Endothelial cell of umbilical vein (primary cell): ENCODE measurements around the gene SMIM33.

ENCODE experiments used
- CTCF ChIP-seq, 2 donors: IDR thresholded peaks; 1 replicate in 1 of 2; 2 replicates in 1 of 2; pipeline ENCODE4 v1.5.1; 2011; ENCODE audit warnings: low read length in 2 of 2, mild to moderate bottlenecking in 2 of 2, moderate library complexity in 2 of 2, control low read depth in 1 of 2, inconsistent platforms in 1 of 2, low read depth in 1 of 2; ENCODE audit not compliant: insufficient read depth in 1 of 2; ENCODE audit errors: extremely low read depth in 1 of 2
- POLR2A ChIP-seq: IDR thresholded peaks from 2 replicates; pipeline ENCODE4 v1.6.1; 2012; ENCODE audit warnings: low read depth, mild to moderate bottlenecking, control low read depth, low read length
- POLR2AphosphoS5 ChIP-seq: IDR thresholded peaks from 2 replicates; pipeline ENCODE4 v1.6.1; 2012; ENCODE audit warnings: low read depth, mild to moderate bottlenecking, control low read depth, low read length, moderate library complexity; ENCODE audit not compliant: insufficient read depth
- TF ChIP-seq, protein P1 (sequence below): IDR thresholded peaks from 2 replicates; pipeline ENCODE4 v1.6.1; 2011; ENCODE audit not compliant: insufficient read depth, insufficient read length

DNA sequence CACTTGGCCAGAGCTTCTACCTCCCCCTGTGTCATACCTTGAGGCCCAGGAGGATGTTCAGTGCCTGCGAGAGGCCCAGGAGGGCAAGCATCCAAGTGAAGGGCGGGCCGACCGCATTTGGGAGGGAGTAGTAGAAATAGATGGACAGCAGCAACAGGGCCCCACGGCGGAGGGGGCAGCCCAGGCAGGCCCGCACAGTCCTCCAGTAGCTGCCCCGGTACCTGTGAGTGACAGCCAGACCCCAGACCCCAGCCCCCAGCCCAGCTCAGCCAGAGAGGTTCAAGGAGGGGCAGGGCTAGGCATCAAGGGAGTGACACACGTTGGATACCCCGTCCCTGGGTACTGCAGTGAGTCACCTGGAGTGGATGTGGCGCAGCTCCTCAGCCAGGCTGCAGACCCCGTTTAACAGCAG lies 10.3 kb downstream of the SMIM33 start:
- TF ChIP-seq CTCF (IDR thresholded peaks at IDR 0.05; ENCODE audit: extremely low read depth in 1 of 2, insufficient read depth in 1 of 2, low read depth in 1 of 2, low read length in 2 of 2) (no peak), POLR2A (no peak), POLR2AphosphoS5 (no peak)
- TF ChIP-seq, protein P1, sequence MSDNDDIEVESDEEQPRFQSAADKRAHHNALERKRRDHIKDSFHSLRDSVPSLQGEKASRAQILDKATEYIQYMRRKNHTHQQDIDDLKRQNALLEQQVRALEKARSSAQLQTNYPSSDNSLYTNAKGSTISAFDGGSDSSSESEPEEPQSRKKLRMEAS = no peak
